GM19099 (cell line): ENCODE measurements around the gene AKAP6.

ENCODE experiments used
- POLR2A ChIP-seq: IDR thresholded peaks from 3 replicates; pipeline ENCODE4 v1.6.1; 2011; ENCODE audit warnings: low read depth; ENCODE audit not compliant: insufficient read length; ENCODE audit errors: extremely low read depth

The AKAP6 gene

DNA sequence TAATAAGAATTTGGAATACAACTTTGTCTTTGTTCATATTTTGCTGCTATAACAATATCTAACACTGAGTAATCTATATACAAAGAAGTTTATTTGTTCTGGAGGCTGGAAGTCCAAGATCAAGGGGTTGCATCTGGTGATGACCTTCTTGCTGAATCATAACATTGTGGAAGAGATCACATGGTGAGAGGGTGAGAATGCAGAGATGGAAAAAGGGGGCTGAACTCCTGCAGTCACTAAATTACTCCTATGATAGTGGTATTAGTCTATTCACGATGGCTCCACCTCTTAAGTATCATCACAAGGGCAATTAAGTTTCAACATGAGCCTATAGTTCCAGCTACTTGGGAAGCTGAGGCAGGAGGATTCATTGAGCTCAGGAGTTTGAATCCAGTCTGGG, 4.5 kb upstream of the AKAP6 start:
- no peak for TF ChIP-seq POLR2A

GRCh38 chr14:32327255-32327961, 1.7 kb upstream of the AKAP6 start:
- no peak for TF ChIP-seq POLR2A

- TF ChIP-seq POLR2A: no peak
Measured at GRCh38 chr14:32329690-32330285, 690 bp downstream of the AKAP6 start.

DNA sequence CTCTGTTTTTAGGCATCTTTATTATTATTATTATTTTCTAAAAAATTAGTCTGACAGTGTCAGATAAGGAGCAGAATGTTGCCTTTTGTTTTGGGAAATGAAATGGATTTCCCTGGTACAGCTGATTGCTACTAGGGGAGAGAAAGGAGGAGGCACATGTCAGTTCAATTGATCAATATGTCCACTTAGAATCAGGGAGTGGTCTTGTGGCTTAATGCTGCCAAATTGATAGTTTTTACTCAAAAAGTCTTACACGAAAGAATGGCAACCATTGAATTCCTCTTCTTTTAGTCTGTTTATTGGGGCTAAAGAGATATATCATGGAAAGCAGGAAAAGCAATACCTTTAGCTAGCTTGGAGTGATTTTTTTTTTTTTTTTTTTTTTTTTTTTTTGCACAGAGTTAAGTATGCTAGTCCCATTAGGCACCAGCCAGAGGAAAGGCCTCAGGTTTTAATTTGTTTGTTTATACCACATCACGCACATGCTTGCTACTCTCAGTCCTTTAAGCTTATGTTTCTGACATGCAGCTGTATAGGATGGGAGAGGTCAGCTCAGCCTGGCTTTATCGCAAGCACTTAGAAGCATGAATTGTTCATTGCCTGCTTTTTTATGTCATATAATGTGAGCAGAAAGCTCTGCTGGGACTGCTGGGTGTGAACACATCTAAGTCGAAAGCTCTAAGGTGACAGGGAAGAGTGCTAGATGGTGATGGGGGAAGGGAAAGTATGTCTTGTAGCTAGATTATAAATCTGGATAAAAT, 1.4 kb downstream of the AKAP6 start:
- TF ChIP-seq POLR2A: no peak

DNA sequence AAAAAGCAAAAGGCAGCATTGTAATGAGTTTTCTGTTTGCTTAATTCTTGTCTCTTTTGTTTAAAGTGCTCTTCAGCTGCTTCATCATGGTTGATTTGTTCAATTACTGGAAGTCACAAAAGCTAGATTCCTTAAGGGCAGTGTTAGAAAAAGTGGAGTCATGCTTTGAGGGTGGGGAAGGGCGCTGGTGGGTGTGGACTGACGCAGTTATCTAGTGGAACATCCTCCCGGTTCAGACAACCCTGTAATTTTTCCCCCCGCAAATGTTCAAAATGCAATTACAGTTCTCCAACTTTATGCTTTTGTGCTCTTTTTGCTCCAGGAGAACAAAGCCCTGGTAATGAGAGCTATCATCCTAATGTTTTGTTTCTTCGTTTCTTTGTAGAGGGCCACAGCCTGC, 2.1 kb downstream of the AKAP6 start:
- no peak for TF ChIP-seq POLR2A

GRCh38 chr14:32332415-32333316, 3.6 kb downstream of the AKAP6 start:
- no peak for TF ChIP-seq POLR2A

GRCh38 chr14:32336702-32337101, 7.6 kb downstream of the AKAP6 start:
- TF ChIP-seq POLR2A: no peak

- TF ChIP-seq POLR2A: no peak
Measured at GRCh38 chr14:32337759-32338158, 8.7 kb downstream of the AKAP6 start.

DNA sequence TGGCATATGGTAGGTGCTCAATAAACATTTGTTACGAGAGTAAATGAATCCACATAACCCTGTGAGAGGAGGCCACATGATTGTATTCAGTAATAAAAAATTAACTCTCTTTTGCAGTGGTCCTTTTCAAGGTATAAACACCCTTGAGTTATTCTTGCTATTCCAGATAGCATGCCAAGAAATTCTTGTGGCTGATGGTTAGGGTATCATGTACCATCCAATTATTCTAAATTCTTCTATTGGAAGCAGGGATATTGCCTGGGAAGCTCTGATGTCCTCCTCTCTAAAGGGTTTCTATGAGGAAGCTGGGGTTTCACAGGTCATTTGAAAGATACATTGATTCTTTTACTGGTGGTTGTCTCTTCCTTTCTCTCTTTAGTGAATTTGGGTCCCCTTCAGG, 10.1 kb downstream of the AKAP6 start:
- TF ChIP-seq POLR2A: no peak

DNA sequence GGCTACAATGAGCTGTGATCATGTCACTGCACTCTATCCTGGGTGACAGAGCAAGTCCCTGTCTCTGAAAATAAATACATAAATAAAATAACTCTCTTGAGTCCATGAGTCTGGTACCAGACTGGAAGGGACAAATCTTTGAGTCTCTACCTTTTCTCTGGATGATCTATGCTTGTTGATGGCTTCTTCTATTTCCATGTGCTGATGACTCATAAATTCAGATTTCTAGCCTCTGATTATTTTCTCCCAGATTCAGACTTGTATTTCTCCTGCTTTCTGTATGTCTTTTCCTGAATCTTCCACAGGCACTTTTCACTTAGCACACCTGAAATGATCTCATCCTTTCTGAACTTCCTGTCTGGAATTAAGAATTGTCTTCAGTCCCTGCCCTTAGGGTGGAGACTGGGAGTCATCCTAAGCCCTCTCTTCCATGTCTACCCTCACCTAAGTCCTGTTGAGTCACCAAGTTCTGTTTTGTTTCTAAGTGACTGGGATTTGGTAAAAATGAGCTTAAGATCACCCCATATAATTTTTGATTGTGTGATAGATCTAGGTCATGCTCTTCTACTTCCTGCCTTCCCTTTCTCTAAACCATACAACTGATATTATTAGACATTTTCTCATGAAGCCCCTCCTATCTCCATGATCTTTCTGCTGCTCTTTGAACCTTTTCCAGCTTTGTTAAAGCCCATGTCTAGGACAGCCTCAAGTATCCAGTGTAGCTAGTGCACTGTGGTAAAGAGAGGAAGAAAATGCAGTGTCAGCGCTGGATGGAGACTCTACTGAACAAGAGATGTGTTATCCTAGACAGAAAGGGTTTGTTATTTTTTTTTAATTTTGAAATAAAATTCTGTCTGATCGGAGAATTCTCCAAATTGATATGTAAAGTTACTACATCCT, 13.1 kb downstream of the AKAP6 start:
- no peak for TF ChIP-seq POLR2A

GRCh38 chr14:32342847-32343194, 13.7 kb downstream of the AKAP6 start:
- TF ChIP-seq POLR2A: no peak

GRCh38 chr14:32343926-32344430, 14.9 kb downstream of the AKAP6 start:
- no peak for TF ChIP-seq POLR2A

DNA sequence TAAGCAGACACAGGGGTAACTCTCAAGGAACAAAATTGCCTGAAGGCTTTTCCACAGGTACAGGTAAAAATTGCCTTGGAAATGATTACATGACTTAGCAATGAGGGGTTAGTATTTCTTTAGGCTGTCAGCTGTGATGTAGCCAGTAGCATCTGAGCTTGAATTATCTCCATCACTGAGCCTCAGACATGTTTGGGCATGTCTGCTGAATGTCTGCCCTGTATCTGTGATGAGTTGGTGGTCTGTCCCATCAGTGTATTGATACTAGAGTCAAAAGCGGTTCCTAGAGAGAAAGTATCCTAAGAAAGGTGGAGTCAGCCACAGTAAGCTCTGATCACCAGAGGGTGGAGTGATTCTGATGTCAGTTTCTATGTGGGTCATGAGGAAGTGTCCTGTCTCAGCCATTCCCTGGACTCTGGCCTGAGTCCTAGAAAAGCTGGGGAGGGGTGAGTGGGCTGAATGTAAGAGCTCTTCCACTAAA, 16.3 kb downstream of the AKAP6 start:
- no peak for TF ChIP-seq POLR2A

DNA sequence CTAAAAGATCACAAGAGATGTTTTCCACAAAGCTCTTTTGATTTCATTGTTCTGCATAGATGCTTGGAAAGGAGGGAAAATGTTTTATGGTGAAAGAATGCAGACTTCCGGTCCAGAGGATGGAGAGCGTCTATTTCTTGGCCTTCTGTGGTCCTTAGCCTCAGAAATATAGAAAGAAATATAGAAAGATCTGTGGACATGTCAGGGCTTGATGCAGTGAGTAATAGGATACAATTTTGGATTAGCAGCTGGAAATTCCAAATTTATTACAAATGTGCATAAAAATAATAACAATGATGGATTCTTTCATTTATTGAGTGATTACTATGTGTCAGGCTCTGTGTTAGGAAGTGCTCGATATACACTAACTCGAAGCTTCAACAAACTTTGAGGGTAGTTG, 20.2 kb downstream of the AKAP6 start:
- no peak for TF ChIP-seq POLR2A
